Loucy (cell line): Measurements from ENCODE around the gene PDE4D.

Source experiments
- EZH2phosphoT487 ChIP-seq: fragments of 200-600 bp; IDR thresholded peaks from 2 replicates; pipeline ENCODE4 v1.6.1; 2018; ENCODE audit warnings: antibody characterized with exemption, mild to moderate bottlenecking, moderate library complexity, borderline replicate concordance
- TF ChIP-seq, protein P1 (sequence below): fragments of 200-600 bp; sonication (generic); conservative IDR thresholded peaks from 2 replicates; pipeline ENCODE4 v1.5.1; 2014; ENCODE audit warnings: mild to moderate bottlenecking, antibody characterized with exemption, low read length

DNA sequence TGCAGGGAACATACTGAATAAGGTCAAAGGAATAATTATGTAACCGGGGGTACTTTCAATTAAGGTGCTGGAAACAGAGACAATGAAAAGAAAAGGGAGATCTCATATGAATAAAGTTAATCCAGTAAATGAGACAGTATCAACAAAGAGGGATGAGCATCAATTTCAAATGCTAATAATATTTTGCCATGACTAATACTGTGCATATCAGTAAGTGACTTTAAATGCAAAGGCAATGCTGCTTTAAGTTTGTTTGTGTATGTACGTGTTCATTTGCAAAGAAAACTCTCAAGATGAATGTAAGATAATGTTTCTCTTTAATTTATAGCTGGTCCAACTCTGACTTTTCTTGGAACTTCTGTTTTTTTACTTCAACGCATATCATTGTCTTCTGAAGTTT, 139.9 kb downstream of the PDE4D start:
- TF ChIP-seq, protein P1, sequence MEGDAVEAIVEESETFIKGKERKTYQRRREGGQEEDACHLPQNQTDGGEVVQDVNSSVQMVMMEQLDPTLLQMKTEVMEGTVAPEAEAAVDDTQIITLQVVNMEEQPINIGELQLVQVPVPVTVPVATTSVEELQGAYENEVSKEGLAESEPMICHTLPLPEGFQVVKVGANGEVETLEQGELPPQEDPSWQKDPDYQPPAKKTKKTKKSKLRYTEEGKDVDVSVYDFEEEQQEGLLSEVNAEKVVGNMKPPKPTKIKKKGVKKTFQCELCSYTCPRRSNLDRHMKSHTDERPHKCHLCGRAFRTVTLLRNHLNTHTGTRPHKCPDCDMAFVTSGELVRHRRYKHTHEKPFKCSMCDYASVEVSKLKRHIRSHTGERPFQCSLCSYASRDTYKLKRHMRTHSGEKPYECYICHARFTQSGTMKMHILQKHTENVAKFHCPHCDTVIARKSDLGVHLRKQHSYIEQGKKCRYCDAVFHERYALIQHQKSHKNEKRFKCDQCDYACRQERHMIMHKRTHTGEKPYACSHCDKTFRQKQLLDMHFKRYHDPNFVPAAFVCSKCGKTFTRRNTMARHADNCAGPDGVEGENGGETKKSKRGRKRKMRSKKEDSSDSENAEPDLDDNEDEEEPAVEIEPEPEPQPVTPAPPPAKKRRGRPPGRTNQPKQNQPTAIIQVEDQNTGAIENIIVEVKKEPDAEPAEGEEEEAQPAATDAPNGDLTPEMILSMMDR, result no peak
- TF ChIP-seq EZH2phosphoT487, result no peak
